Activated gamma-delta T cell treated with anti-CD3 and anti-CD28 coated beads, Interleukin-2, amount 50 U/mL, for 16 hours (primary cell): ENCODE measurements around the gene CST9.
"Not testable (repeated sequence)": the region's sequence is repeated elsewhere in the genome, so short reads cannot be mapped to it uniquely, and the experiment has no call there.

Experiments
- DNase-seq: peaks from one replicate; pipeline ENCODE4 v3.0.0-alpha.2; 2020; ENCODE audit warnings: low read depth

Gene CST9

DNA sequence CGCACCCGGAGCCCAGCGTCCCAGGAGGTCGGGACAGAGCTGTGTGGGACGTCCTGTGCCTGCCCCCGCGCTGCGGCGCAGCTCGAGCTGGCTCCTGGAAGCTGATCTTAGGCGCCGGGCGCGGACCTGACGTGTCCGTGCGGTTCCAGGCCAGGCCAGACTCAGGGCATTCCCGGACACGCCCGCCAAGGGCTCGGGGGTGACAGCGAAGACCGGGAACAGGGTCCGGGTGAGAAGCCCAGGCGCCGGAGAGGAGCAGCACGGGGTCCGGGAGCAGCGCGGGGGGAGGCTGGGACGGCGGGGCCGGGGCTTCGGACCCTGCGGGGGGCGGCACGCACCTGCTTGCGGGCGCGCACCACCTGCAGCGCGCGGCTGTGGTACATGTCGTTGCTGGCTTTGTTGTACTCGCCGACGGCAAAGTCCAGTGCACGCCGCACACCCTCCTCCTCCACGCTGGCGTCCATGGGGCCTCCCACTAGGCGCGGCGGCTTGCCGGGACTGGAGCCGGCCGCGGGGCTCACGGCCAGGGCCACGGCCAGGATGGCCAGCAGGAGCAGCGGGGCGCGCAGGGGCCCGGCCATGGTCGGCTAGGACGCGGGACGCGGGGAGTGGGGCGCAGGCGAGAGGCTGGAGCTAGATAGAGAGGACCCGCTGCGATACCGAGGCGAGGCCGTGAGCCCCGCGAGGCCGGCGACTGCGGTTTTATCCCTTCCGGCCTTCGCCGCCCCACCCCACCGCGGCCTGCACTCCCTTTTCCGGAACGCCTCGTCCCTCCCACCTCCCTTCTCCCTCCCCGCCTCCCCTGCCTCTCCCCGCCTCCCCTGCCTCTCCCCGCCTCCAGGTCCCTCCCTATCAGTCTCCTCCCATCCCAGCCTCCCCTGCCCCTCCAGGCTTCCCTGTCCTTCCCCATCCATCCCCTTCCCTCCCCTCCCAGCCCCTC, 31.8 kb upstream of the CST9 start, which contains the start of gene CST3:
Gene CST3 (minus strand): TSS at position 674 of the 940 bp plus-strand sequence. CDS start 93 bp downstream, at position 581.
- DNase-seq: no peak

- DNase-seq: no peak
Measured at GRCh38 chr20:23636908-23637281, 31.2 kb upstream of the CST9 start.

DNA sequence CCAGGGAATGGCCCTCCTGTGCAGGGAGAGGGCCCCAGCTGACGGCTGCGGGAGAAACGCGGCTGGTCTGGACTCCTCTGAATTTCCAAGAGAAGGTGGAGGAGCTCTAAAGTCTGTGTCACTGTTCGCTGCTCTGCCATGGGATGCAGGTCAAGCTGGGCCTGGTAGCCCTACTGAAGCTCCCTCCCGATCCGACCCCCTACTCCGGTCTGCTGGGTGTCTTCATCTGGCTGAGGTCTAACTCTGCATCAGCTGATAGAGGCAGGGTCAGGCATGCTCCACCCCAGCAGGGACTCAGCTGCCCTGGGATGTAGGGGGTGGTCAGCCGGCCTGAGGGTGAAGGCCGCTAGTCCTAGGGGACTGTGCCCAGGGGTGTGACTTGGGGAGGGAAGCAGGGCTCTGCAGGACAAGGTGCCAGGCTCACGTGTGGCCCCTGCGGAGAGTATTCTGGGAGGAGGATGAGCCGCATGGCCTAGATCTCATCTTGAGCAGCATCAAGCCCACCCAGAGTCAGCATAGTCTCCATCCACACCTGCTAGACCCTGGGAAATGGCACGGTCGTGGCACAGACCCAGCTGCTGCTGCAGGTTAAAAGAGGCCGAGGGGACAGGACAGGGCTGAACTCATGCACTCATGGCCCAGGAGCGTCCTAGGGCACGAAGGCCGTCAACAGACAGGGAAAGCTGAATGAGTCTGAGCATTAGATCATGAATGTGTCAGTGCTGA, 30.6 kb upstream of the CST9 start:
- DNase-seq: no peak

GRCh38 chr20:23635768-23636090, 30.0 kb upstream of the CST9 start:
- DNase-seq: not testable (repeated sequence)

DNA sequence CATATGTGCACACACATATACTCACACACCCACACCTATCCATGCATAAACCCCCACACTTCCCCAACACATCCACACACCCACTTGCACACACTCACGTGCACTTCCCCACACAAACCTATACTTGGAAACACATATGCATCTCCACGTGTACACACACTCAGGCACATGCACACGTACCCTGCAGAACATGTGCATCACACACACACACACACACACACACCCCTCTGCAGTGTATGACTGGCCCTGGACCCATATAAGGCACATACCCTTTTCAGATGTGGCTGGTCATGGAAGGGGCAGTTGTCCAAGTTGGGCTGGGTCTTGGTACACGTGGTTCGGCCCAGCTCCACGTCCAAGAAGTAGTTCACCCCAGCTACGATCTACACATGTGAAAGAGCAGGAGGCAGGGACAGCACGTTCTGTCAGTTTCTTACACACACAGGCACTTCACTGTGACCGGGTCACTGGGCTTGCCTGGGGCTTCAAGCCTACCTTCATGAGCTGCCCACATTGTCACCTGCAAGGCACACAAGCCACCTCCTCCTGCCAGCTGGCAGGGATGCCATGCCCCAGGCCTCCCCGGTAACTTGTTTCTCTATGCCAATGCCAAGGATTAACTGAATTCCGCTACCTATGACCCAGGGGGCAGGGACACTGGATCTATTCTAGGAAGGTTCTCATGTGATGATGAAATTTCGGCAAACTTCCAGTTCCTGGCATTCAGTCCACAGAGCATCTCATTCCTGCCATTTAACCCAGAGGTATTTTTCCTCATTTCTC, 29.5 kb upstream of the CST9 start:
- no peak for DNase-seq

- DNase-seq: no peak
Measured at GRCh38 chr20:23634044-23634801, 28.5 kb upstream of the CST9 start.

DNA sequence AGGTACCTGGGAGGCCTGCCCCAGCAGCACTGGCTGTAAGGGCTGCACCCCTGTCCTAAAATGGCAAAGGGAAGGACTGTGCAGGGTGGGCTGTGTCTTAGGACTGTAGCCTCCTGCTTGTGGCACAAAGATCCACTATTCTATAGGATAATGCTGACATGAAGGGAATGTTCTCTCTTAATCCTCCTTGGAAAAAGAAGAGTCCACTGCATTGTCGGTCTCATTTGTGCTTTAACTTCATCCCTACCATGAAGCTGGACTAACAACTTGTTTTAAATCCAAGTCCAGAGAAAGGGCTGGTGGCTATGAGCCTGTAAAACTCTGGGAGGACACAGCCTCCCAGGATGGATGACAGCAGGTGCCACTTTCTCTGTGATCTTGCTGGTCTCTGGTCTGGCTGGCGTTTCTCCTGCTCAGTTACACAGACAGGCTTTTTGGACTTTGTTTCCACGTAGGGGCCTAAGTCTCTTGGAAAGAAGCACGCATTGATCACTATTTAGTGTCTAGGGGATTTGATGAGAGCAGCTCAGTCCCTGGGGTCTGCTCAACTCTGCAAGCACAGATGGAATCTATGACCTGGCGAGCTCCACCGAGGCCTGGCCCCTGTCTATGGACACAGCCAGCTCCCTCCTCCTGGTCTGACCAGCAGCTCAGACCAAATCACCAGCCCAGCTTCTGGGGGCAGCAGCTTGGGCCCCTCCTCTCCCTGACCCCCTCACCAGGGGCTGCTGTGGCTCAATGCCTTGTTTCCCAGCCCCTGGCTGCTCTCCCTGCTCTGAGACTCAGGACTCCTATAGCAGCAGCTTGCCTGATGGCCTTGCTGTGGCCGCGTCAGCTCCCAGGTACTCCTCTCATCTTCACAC, 27.2 kb upstream of the CST9 start:
- no peak for DNase-seq

- DNase-seq: no peak
Measured at GRCh38 chr20:23631981-23632710, 26.4 kb upstream of the CST9 start.

DNA sequence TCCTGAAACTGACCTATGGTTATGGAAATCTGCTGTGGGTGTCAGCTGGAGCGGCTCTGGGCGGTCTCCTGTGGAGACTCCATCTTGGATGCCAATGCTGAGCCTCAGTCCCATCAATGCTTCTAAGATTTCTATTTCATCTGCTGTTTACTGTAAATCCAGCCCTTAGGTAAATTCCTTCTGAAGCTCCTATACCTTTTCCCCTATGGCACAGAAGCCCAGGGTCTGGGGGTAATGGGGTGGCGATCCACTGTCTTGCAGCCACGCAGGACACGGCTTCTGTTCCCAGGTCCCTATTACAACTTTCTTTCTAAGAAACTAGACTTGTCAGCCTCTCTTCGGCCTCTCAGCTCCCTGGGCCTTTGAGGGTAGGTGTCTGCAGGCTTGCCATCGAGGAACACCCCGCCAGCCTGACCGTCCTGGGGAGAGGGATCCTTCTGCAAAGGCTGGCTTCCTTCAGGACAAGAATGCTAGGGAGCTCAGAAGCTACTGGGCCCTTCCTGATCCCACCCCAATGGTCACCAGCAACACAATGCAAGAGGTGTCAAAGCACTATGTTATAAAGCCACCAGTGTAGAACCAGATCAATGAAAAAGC, 25.6 kb upstream of the CST9 start:
- no peak for DNase-seq

GRCh38 chr20:23630392-23630849, 24.7 kb upstream of the CST9 start:
- no peak for DNase-seq

DNA sequence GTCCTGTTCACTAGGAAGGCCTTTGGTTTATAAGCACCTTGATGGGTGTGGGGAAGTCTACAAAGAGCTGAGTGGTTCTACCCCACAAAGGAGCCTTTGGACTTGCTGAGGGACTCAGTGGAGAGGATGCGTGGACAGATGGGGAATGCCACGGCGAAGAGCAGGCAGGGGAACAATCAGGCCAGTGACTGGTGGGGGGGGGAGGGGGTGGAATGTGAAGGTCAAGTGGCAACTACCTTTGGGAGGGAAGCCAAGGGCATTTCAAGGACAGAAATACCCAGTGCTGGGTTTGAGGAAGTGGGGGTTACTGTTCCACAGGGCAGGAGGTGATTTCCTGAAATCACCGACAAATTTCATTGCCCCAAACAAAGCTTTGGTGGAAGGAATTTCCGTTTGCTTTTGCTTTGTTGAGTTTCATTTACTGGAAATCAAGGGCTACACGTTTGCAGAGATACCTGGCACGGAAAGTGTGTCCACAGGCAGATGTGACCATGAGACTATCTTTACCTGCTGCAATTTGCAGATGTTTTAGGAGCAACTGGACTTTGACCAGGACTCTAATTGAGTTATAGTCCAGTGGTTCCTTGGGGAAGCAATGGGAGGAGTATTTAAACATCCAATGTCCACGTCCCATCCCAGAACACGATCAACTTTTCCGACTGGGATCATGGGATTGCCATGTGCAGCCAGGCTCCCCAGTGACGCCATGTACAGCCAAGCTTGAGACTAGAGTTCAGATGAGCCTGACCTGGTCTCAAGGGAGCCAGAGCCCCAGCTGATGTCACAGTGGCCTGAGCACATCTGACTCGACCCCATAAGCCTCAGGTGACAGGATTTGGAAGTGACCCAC, 24.1 kb upstream of the CST9 start:
- DNase-seq: no peak

DNA sequence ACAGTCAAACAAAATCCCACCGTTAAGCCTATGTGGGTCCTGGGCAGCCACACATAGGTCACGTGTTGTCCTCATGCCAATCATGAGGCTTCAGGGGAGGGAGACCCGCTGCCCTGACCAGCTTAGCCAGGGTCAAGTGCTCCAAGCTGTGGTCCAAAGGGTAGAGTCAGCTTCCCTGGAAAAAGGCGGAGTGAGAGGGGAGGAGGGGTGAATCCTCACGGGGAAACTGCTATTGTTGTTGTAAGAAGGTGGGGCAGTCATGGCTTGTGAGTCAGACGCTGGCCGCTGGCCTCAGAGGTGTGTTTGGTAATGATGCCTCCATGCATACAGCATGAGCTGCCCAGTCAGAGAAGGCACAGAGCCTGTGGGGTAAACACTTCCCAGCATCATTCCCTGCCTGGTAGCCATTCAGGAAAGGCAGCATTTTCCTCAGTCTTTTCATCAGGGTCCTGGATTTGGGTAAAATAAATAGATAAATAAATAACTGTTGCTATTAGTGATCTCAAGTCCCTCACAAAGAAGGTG, 23.4 kb upstream of the CST9 start:
- no peak for DNase-seq

DNA sequence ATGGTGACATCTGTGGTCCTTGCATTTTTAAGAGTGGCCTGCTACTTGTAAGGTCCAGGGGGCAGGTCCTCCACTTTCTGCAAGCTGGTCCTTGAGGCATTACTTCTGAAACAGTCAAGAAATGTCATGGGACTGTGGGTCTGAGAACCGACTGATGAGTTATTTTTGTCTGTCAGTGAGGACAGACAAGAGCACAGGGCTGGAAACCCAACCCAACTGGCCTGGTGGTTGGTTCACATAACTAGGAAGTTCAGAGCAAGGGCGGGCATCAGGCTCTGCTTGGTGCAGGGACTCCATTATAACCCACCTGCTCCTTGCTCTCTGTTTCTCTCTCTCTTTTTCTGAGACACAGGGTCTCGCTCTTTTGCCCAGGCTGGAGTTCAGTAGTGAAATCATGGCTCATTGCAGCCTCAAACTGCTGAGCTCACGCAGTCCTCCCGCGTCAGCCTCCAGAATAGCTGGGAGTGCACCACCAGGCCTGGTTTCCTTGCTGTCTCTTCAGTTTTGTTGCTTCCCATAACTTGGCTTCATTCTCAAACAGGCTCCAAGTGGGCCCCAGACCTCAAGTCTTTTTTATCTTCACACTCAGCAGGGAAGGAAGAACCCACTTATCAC, 22.8 kb upstream of the CST9 start:
- DNase-seq: no peak

- no peak for DNase-seq
Measured at GRCh38 chr20:23627501-23627900, 21.8 kb upstream of the CST9 start.

GRCh38 chr20:23626040-23626620, 20.4 kb upstream of the CST9 start:
- DNase-seq: no peak

GRCh38 chr20:23625236-23625964, 19.7 kb upstream of the CST9 start:
- DNase-seq: no peak

DNA sequence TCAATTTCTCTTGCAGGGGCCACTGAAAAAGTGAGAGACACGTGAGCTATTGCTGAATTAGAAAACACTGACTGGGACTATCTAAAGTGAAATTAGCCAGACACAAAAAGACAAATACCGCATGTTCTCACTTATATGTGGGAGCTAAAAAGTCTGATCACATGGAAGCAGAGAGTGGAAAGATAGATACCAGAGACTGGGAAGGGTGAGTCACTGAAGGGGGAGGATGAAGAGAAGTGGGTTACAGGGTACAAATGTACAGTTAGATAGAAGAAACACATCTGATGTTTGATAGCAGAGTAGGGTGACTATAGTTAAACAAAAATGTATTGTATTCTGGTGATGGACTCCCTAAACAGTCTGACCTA, 18.6 kb upstream of the CST9 start:
- no peak for DNase-seq
